ENCODE measurements around the gene CLUH.
"Not testable (repeated sequence)": the region's sequence is repeated elsewhere in the genome, so short reads cannot be mapped to it uniquely, and the experiment has no call there.

The CLUH gene

GRCh38 chr17:2689411-2690164, 22.0 kb downstream of the CLUH start:
- peak overlapping the region; percentile 58; the same call in 1 of the 2 replicates for H3K4me3 ChIP-seq
- peak overlapping the region; percentile 78; the same call in 1 of the 2 replicates for H3K27ac ChIP-seq
- peaks cover 86% of the 10 kb centered on the region for H4K20me1 ChIP-seq
- H3K36me3 ChIP-seq: peaks cover 61% of the 10 kb centered on the region
- H3K9ac ChIP-seq: no peak overlapping the region
- H3K4me2 ChIP-seq: peak overlapping the region; percentile 89
- no peak for TF ChIP-seq Cebpa-rat (IDR thresholded peaks at IDR 0.05)
- H3K27me3 ChIP-seq: no peaks in the 10 kb centered on the region
- H3K4me1 ChIP-seq: peaks cover 66% of the 10 kb centered on the region
- H3K9me3 ChIP-seq: no peaks in the 10 kb centered on the region

DNA sequence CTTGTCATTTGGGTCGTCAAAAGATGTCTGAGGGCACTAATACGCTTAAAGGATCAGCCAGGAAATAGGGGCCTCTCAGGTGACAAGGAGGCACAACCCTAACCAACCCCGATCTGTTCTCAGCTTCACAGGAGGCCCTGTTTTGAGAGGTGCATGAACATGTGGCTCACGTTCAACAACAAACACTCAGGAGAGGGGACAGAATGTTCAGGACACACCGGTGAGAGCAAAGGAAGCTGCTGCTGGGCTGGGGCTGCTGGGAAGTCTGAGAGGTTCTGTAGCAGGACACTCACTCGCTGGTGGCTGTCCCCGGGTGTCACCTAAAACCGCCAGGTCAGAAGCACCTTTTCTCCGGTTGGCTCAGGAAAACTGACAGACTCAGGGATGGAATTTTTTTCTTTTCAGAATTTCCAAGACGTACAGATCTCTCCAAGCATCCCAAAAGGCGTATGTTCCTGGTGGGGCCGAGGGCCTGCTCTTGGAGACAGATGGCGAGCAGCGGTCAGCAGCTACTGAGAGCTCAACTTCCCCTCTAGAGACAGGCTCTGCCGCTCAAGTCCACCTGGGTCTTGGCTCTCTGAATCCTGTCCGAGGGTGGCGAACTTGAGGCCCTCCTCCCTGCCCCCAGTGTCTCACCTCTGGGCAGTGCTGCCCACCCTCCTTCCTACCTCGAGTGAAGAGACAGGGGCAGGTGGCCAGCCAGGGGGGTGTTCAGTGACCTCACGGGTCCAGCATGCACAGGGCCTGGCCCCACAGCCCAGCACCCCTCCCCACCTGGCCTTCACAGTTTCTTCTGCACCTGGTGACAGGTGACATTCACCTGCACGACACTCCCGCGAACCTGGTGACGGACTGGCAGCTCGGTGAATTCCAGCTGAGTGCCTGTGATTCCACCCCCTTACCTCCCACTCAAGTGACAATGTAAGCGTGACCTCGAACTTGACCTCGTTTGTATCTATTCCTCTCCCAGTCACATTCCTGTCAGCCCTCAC, 22.9 kb downstream of the CLUH start:
- TF ChIP-seq Cebpa-rat (IDR thresholded peaks at IDR 0.05): no peak
- H3K36me3 ChIP-seq: peaks cover 62% of the 10 kb centered on the region

GRCh38 chr17:2687074-2687418, 24.5 kb downstream of the CLUH start:
- Histone ChIP-seq H3K4me1 (peaks cover 44% of the 10 kb centered on the region), H3K4me3 (no peak overlapping the region), H3K27ac (0 out of 2 replicates have a peak overlapping the region, but pooled peaks have one; percentile 41), H3K4me2 (no peak overlapping the region), H3K9me3 (no peaks in the 10 kb centered on the region), H3K9ac (peak overlapping the region; percentile 16; the same call in 1 of the 2 replicates), H4K20me1 (peaks cover 68% of the 10 kb centered on the region), H3K27me3 (no peaks in the 10 kb centered on the region), H3K36me3 (peaks cover 62% of the 10 kb centered on the region)
- no peak for TF ChIP-seq Cebpa-rat (IDR thresholded peaks at IDR 0.05)

More for the DNA sequence above, 22.9 kb downstream of the CLUH start:
- H3K27ac ChIP-seq: peak overlapping the region; percentile 6; the same call in 1 of the 2 replicates
- no peak overlapping the region for H3K9ac ChIP-seq
- no peak overlapping the region for H3K4me2 ChIP-seq
- peaks cover 58% of the 10 kb centered on the region for H3K4me1 ChIP-seq
- H4K20me1 ChIP-seq: peaks cover 83% of the 10 kb centered on the region
- no peaks in the 10 kb centered on the region for H3K27me3 ChIP-seq
- H3K9me3 ChIP-seq: no peaks in the 10 kb centered on the region
- H3K4me3 ChIP-seq: no peak overlapping the region

DNA sequence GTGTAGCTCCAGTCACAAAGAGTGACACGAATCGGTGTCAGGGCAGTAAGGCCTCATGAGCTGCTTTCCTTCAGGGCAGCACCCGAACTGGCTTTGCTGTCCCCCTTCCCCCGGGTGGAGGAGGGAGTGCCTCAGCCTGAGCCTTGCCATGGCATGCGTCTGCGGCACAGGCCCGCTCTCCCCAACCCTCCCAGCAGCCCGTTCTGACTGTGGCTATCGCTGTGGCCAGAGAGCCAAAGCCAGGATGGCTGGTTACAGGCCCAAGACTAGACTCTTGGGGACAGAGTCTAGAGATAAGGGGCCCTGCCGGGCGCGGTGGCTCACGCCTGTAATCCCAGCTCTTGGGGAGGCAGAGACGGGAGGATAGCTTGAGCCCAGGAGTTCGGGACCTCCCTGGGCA, 25.9 kb downstream of the CLUH start:
- no peak for TF ChIP-seq Cebpa-rat (IDR thresholded peaks at IDR 0.05)
- H3K27me3 ChIP-seq: no peaks in the 10 kb centered on the region
- no peaks in the 10 kb centered on the region for H3K9me3 ChIP-seq
- H3K27ac ChIP-seq: no peak overlapping the region
- H3K36me3 ChIP-seq: peaks cover 64% of the 10 kb centered on the region
- H3K4me3 ChIP-seq: no peak overlapping the region
- H3K4me1 ChIP-seq: peaks cover 37% of the 10 kb centered on the region
- peaks cover 71% of the 10 kb centered on the region for H4K20me1 ChIP-seq
- no peak overlapping the region for H3K4me2 ChIP-seq
- H3K9ac ChIP-seq: no peak overlapping the region

DNA sequence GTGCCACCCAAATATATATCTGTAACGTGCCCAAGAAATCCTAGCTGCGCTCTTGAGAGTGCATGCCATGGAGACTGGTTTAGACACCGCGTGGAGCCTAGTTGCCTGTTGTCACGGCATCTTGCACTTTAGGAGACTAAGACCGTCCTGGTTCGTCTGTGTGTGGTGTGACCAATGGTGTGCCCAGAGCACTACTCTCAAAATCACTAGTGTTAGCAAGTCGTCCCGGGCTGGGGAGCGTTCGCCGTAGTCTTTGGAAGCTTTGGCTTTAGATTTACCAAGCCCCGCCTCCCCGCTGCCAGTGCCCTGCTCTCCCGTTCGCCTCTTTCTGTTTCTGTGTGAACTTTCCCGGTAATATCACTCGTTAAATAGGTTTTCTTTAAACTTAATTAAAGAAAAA, 27.0 kb downstream of the CLUH start:
- Histone ChIP-seq H3K9me3 (no peaks in the 10 kb centered on the region), H3K27me3 (no peaks in the 10 kb centered on the region), H3K36me3 (peaks cover 66% of the 10 kb centered on the region), H3K27ac (no peak overlapping the region), H3K4me2 (no peak overlapping the region), H4K20me1 (peaks cover 68% of the 10 kb centered on the region), H3K9ac (no peak overlapping the region), H3K4me1 (peaks cover 25% of the 10 kb centered on the region), H3K4me3 (no peak overlapping the region)
- TF ChIP-seq Cebpa-rat (IDR thresholded peaks at IDR 0.05): no peak

GRCh38 chr17:2683912-2684311, 27.7 kb downstream of the CLUH start:
- Histone ChIP-seq H3K9me3 (no peaks in the 10 kb centered on the region), H3K9ac (no peak overlapping the region), H3K36me3 (peaks cover 66% of the 10 kb centered on the region), H4K20me1 (peaks cover 68% of the 10 kb centered on the region), H3K27ac (no peak overlapping the region), H3K4me3 (no peak overlapping the region), H3K4me1 (peaks cover 19% of the 10 kb centered on the region), H3K27me3 (no peaks in the 10 kb centered on the region), H3K4me2 (no peak overlapping the region)
- no peak for TF ChIP-seq Cebpa-rat (IDR thresholded peaks at IDR 0.05)

DNA sequence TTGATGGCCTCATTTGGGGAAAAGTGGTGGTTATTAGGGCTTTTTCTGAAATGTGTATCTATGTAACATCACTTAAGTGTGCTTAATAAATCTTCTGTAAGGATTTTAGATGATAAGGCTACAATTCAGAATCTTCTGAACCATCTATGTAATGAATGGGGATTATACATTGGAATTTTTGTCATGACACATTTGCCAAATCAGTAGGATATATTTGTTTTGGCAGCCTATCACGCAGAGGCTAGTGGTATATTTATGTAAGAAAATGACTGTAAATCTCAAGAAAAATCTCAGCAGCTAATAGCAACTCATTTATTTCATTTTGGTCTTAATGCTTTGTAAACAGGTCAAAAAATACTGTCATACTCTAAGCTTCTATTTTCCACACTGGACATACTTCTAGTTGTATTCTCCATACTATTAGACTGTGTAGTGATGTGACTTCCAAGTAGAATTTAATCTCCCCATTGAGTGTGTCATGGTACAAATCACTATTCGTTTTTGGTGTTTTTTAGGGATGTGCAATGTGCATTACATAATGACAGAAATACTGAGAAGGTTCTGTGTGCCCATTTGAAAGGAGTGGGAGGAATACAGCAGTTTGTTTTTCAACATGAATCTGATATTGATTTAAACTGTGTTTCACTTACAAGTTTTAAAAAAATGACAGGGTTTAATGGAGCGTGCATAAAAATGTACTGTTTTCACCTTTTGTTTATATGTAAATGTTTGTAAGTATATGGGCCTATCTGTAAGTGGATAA, 29.2 kb downstream of the CLUH start:
- no peak overlapping the region for H3K4me3 ChIP-seq
- H3K9ac ChIP-seq: no peak overlapping the region
- H4K20me1 ChIP-seq: peaks cover 61% of the 10 kb centered on the region
- peaks cover 73% of the 10 kb centered on the region for H3K36me3 ChIP-seq
- no peak overlapping the region for H3K4me2 ChIP-seq
- TF ChIP-seq Cebpa-rat (IDR thresholded peaks at IDR 0.05): no peak
- H3K9me3 ChIP-seq: no peaks in the 10 kb centered on the region
- H3K27ac ChIP-seq: no peak overlapping the region
- no peaks in the 10 kb centered on the region for H3K27me3 ChIP-seq
- H3K4me1 ChIP-seq: peaks cover 15% of the 10 kb centered on the region

- no peak overlapping the region for H3K4me3 ChIP-seq
- TF ChIP-seq Cebpa-rat (IDR thresholded peaks at IDR 0.05): no peak
- H3K4me2 ChIP-seq: no peak overlapping the region
- no peak overlapping the region for H3K9ac ChIP-seq
- H3K4me1 ChIP-seq: peaks cover 12% of the 10 kb centered on the region
- H3K27me3 ChIP-seq: no peaks in the 10 kb centered on the region
- H3K27ac ChIP-seq: no peak overlapping the region
- H3K9me3 ChIP-seq: no peaks in the 10 kb centered on the region
- H4K20me1 ChIP-seq: peaks cover 54% of the 10 kb centered on the region
- H3K36me3 ChIP-seq: peaks cover 80% of the 10 kb centered on the region
Observed at GRCh38 chr17:2681650-2682049, 29.9 kb downstream of the CLUH start.

- no peak for TF ChIP-seq Cebpa-rat (IDR thresholded peaks at IDR 0.05)
- Histone ChIP-seq H3K9ac (no peak overlapping the region), H3K36me3 (peaks cover 87% of the 10 kb centered on the region), H3K27ac (no peak overlapping the region), H3K27me3 (no peaks in the 10 kb centered on the region), H3K9me3 (no peaks in the 10 kb centered on the region), H4K20me1 (peaks cover 51% of the 10 kb centered on the region), H3K4me1 (peaks cover 5% of the 10 kb centered on the region), H3K4me3 (no peak overlapping the region), H3K4me2 (no peak overlapping the region)
Observed at GRCh38 chr17:2680961-2681360, 30.6 kb downstream of the CLUH start.

- H3K4me3 ChIP-seq, H3K9ac ChIP-seq, H3K9me3 ChIP-seq, H3K4me2 ChIP-seq, H3K27ac ChIP-seq, H3K27me3 ChIP-seq, H3K4me1 ChIP-seq: not testable (repeated sequence)
- Histone ChIP-seq H4K20me1 (peaks cover 60% of the 10 kb centered on the region), H3K36me3 (peaks cover 99% of the 10 kb centered on the region)
Observed at GRCh38 chr17:2679247-2679646, 32.3 kb downstream of the CLUH start.

All from BLaER1 (cell line).